ENCODE results near the gene THAP5.

- no peak for TF ChIP-seq CTCF (conservative IDR thresholded peaks at IDR 0.05; ENCODE audit: low read depth, low read length)
- no peak for TF ChIP-seq EZH2 (IDR thresholded peaks at IDR 0.05; ENCODE audit: borderline replicate concordance, low read depth, low read length, poor library complexity, severe bottlenecking)
Measured at GRCh38 chr7:108584211-108584610, 14.7 kb upstream of the THAP5 start.
